Renal pelvis (tissue), 12 donors: ENCODE measurements around the gene SLC16A1. TPM values are rescaled to one million over a fixed set of nuclear protein-coding genes. Genes with fewer than 3 reads are reported as not detected.
"Not testable (repeated sequence)": the region's sequence is repeated elsewhere in the genome, so short reads cannot be mapped to it uniquely, and the experiment has no call there.

ENCODE experiments used
- DNase-seq: peaks from one replicate; pipeline ENCODE4 v3.0.0-alpha.2; 2013
- long read RNA-seq, 16 experiments: transcript quantifications; one replicate each; lab custom pipeline, GENCODE V29; 2026
- polyA plus RNA-seq, 3 donors: library from polyadenylated mRNA; unstranded; fragments of 120-200 nt; gene quantifications; one replicate each; pipeline ENCODE4 v1.2.1, GENCODE V29; 2013; ENCODE audit not compliant: insufficient read length in 3 of 3

Gene SLC16A1
- polyA plus RNA-seq: 10 to 100 TPM; 53.2 to 60.5 (median 59.8) TPM
- long read RNA-seq, donor 1, transcript SLC16A1-201 (5 exons, 3,910 nt): major isoform, 7 of 7 reads
- long read RNA-seq, donor 1, partial matches to known transcripts: 0 of 7 reads
- long read RNA-seq, donor 1, other reads (novel, unspliced or antisense): 0 of 7 reads
- long read RNA-seq, donor 2, partial matches to known transcripts: 0 of 4 reads
- long read RNA-seq, donor 2, other reads (novel, unspliced or antisense): 0 of 4 reads
- long read RNA-seq, donor 3, transcript SLC16A1-201 (5 exons, 3,910 nt): major isoform, 6 of 18 reads
- long read RNA-seq, donor 3, partial matches to known transcripts: 9 of 18 reads
- long read RNA-seq, donor 3, other reads (novel, unspliced or antisense): 0 of 18 reads
- long read RNA-seq, donor 4, partial matches to known transcripts: 0 of 2 reads
- long read RNA-seq, donor 4, other reads (novel, unspliced or antisense): 0 of 2 reads
- long read RNA-seq, donor 5, transcript SLC16A1-201 (5 exons, 3,910 nt): major isoform, 6 of 11 reads
- long read RNA-seq, donor 5, partial matches to known transcripts: 5 of 11 reads
- long read RNA-seq, donor 5, other reads (novel, unspliced or antisense): 0 of 11 reads
- long read RNA-seq, donor 6, transcript SLC16A1-201 (5 exons, 3,910 nt): major isoform, 10 of 16 reads
- long read RNA-seq, donor 6, partial matches to known transcripts: 6 of 16 reads
- long read RNA-seq, donor 6, other reads (novel, unspliced or antisense): 0 of 16 reads
- long read RNA-seq, donor 7, transcript SLC16A1-201 (5 exons, 3,910 nt): major isoform, 5 of 16 reads
- long read RNA-seq, donor 7, partial matches to known transcripts: 9 of 16 reads
- long read RNA-seq, donor 7, other reads (novel, unspliced or antisense): 0 of 16 reads
- long read RNA-seq, donor 8, partial matches to known transcripts: 5 of 11 reads
- long read RNA-seq, donor 8, other reads (novel, unspliced or antisense): 0 of 11 reads
- long read RNA-seq, donor 9, transcript SLC16A1-201 (5 exons, 3,910 nt): major isoform, 10 of 11 reads
- long read RNA-seq, donor 9, partial matches to known transcripts: 0 of 11 reads
- long read RNA-seq, donor 9, other reads (novel, unspliced or antisense): 0 of 11 reads
- long read RNA-seq, donor 10, partial matches to known transcripts: 0 of 2 reads
- long read RNA-seq, donor 10, other reads (novel, unspliced or antisense): 0 of 2 reads
- long read RNA-seq, donor 11, transcript SLC16A1-201 (5 exons, 3,910 nt): major isoform, 9 of 19 reads
- long read RNA-seq, donor 11, partial matches to known transcripts: 10 of 19 reads
- long read RNA-seq, donor 11, other reads (novel, unspliced or antisense): 0 of 19 reads
- long read RNA-seq, donor 12, transcript SLC16A1-201 (5 exons, 3,910 nt): major isoform, 8 of 16 reads
- long read RNA-seq, donor 12, partial matches to known transcripts: 7 of 16 reads
- long read RNA-seq, donor 12, other reads (novel, unspliced or antisense): 0 of 16 reads
- long read RNA-seq, donor 13, transcript SLC16A1-201 (5 exons, 3,910 nt): major isoform, 7 of 7 reads
- long read RNA-seq, donor 13, partial matches to known transcripts: 0 of 7 reads
- long read RNA-seq, donor 13, other reads (novel, unspliced or antisense): 0 of 7 reads
- long read RNA-seq, donor 14: 0 reads
- long read RNA-seq, donor 15, transcript SLC16A1-201 (5 exons, 3,910 nt): major isoform, 10 of 20 reads
- long read RNA-seq, donor 15, partial matches to known transcripts: 10 of 20 reads
- long read RNA-seq, donor 15, other reads (novel, unspliced or antisense): 0 of 20 reads
- long read RNA-seq, donor 16, transcript SLC16A1-201 (5 exons, 3,910 nt): major isoform, 11 of 21 reads
- long read RNA-seq, donor 16, partial matches to known transcripts: 9 of 21 reads
- long read RNA-seq, donor 16, other reads (novel, unspliced or antisense): 0 of 21 reads

- peak; percentile 92 for DNase-seq
Measured at GRCh38 chr1:112955773-112956543, at the start of gene SLC16A1. SLC16A1 (minus strand) TSS chr1:112956196; CDS start chr1:112929308, 26,888 bp downstream.

GRCh38 chr1:113003751-113004690, 48.0 kb upstream of the SLC16A1 start:
- DNase-seq: no peak

- no peak for DNase-seq
Measured at GRCh38 chr1:113002297-113002696, 46.3 kb upstream of the SLC16A1 start.

GRCh38 chr1:112998592-112999235, 42.7 kb upstream of the SLC16A1 start:
- peak; percentile 21 for DNase-seq

GRCh38 chr1:112997781-112998180, 41.8 kb upstream of the SLC16A1 start:
- no peak for DNase-seq

- no peak for DNase-seq
Measured at GRCh38 chr1:112995890-112996289, 39.9 kb upstream of the SLC16A1 start.

GRCh38 chr1:112995021-112995420, 39.0 kb upstream of the SLC16A1 start:
- not testable (repeated sequence) for DNase-seq

- no peak for DNase-seq
Measured at GRCh38 chr1:112992780-112993179, 36.8 kb upstream of the SLC16A1 start.

GRCh38 chr1:112991402-112992120, 35.6 kb upstream of the SLC16A1 start:
- DNase-seq: no peak

GRCh38 chr1:112990271-112990670, 34.3 kb upstream of the SLC16A1 start:
- no peak for DNase-seq

- no peak for DNase-seq
Measured at GRCh38 chr1:112988367-112988766, 32.4 kb upstream of the SLC16A1 start.

GRCh38 chr1:112985123-112985522, 29.1 kb upstream of the SLC16A1 start:
- no peak for DNase-seq

- DNase-seq: no peak
Measured at GRCh38 chr1:112983537-112984131, 27.6 kb upstream of the SLC16A1 start.

GRCh38 chr1:112982853-112983536, 27.0 kb upstream of the SLC16A1 start:
- DNase-seq: no peak

- DNase-seq: no peak
Measured at GRCh38 chr1:112982328-112982727, 26.3 kb upstream of the SLC16A1 start.

- not testable (repeated sequence) for DNase-seq
Measured at GRCh38 chr1:112981834-112982233, 25.8 kb upstream of the SLC16A1 start.
